WTC11 (cell line): Measurements from ENCODE around the gene LBHD1. TPM values are rescaled to one million over a fixed set of nuclear protein-coding genes. Genes with fewer than 3 reads are reported as not detected.

Source experiments
- ATAC-seq: fragments of 200-7000 bp; cut with Tn5 transposase; 2 replicates; pipeline ENCODE4 v1.10.0; 2021; ENCODE audit warnings: mild to moderate bottlenecking, moderate library complexity
- CTCF ChIA-PET: fragments of 300-600 bp; sonication (Branson Sonifier 250); formaldehyde crosslinking; loops from one replicate; lab custom pipeline; 2021; ENCODE audit warnings: antibody characterized with exemption; lab: Charles Lee
- POLR2A ChIA-PET: fragments of 350-600 bp; sonication (Branson Sonifier 250); formaldehyde crosslinking; loops from one replicate; lab custom pipeline; 2021; ENCODE audit warnings: antibody characterized with exemption; lab: Charles Lee
- DNase-seq: peaks from one replicate; pipeline ENCODE4 v3.0.0; 2021; ENCODE audit warnings: low spot score
- H3K27ac Mint-ChIP-seq: 2 replicates; pipeline ENCODE4 v1.8.0; 2021; ENCODE audit warnings: mixed read lengths
- H3K27me3 Mint-ChIP-seq: 2 replicates; pipeline ENCODE4 v1.8.0; 2021; ENCODE audit warnings: low read depth, mild to moderate bottlenecking, moderate library complexity, mixed read lengths
- H3K36me3 Mint-ChIP-seq: 2 replicates; pipeline ENCODE4 v1.8.0; 2021; ENCODE audit warnings: mixed read lengths
- H3K4me1 Mint-ChIP-seq: 2 replicates; pipeline ENCODE4 v1.8.0; 2022; ENCODE audit warnings: mixed read lengths
- H3K4me3 Mint-ChIP-seq: 2 replicates; pipeline ENCODE4 v1.8.0; 2021; ENCODE audit warnings: mild to moderate bottlenecking, moderate library complexity, mixed read lengths
- H3K9me3 Mint-ChIP-seq: 2 replicates; pipeline ENCODE4 v1.8.0; 2021; ENCODE audit warnings: mixed read lengths
- AR ChIP-seq: fragments of 250-450 bp; sonication (Bioruptor Pico); IDR thresholded peaks from 2 replicates; pipeline ENCODE4 v1.9.0; 2021; ENCODE audit warnings: mild to moderate bottlenecking
- ELF4 ChIP-seq: sonication (generic); formaldehyde crosslinking; IDR thresholded peaks from 2 replicates; pipeline ENCODE4 v1.8.1; 2022; ENCODE audit warnings: low read depth, mild to moderate bottlenecking, moderate library complexity, missing genetic modification reagents
- GABPB1 ChIP-seq: sonication (generic); formaldehyde crosslinking; IDR thresholded peaks from 2 replicates; pipeline ENCODE4 v1.8.1; 2023; ENCODE audit warnings: mild to moderate bottlenecking, missing genetic modification reagents
- HMGXB4 ChIP-seq: sonication (generic); formaldehyde crosslinking; IDR thresholded peaks from 2 replicates; pipeline ENCODE4 v1.8.1; 2023; ENCODE audit warnings: mild to moderate bottlenecking, moderate library complexity, missing genetic modification reagents
- JAZF1 ChIP-seq: fragments of 250-450 bp; sonication (Bioruptor Pico); IDR thresholded peaks from 2 replicates; pipeline ENCODE4 v1.9.0; 2021; ENCODE audit warnings: moderate library complexity, mild to moderate bottlenecking, inconsistent platforms
- PRDM15 ChIP-seq: sonication (generic); formaldehyde crosslinking; IDR thresholded peaks from 2 replicates; pipeline ENCODE4 v1.8.0; 2022; ENCODE audit warnings: missing genetic modification reagents
- RELA ChIP-seq: sonication (generic); formaldehyde crosslinking; IDR thresholded peaks from 2 replicates; pipeline ENCODE4 v1.8.1; 2022; ENCODE audit warnings: missing genetic modification reagents, mild to moderate bottlenecking, borderline replicate concordance
- RORB ChIP-seq: fragments of 250-450 bp; sonication (Bioruptor Pico); IDR thresholded peaks from 2 replicates; pipeline ENCODE4 v1.9.0; 2021; ENCODE audit warnings: mild to moderate bottlenecking
- SMAD4 ChIP-seq: sonication (generic); formaldehyde crosslinking; IDR thresholded peaks from 2 replicates; pipeline ENCODE4 v1.8.0; 2022; ENCODE audit warnings: mild to moderate bottlenecking, missing genetic modification reagents
- total RNA-seq: library from RNA; stranded (reverse); gene quantifications from 3 replicates; pipeline ENCODE4 v1.2.3, GENCODE V29; 2021
- TF ChIP-seq, protein P1 (sequence below): sonication (generic); formaldehyde crosslinking; IDR thresholded peaks from 2 replicates; pipeline ENCODE4 v1.8.0; 2022; ENCODE audit warnings: mild to moderate bottlenecking, missing genetic modification reagents
- TF ChIP-seq, protein P2 (sequence below): sonication (generic); formaldehyde crosslinking; IDR thresholded peaks from 2 replicates; pipeline ENCODE4 v1.8.1; 2022; ENCODE audit warnings: mild to moderate bottlenecking, moderate library complexity, missing genetic modification reagents
- TF ChIP-seq, protein P3 (sequence below): sonication (generic); formaldehyde crosslinking; IDR thresholded peaks from 2 replicates; pipeline ENCODE4 v1.8.0; 2022; ENCODE audit warnings: mild to moderate bottlenecking, missing genetic modification reagents
- TF ChIP-seq, protein P4 (sequence below): sonication (generic); formaldehyde crosslinking; IDR thresholded peaks from 2 replicates; pipeline ENCODE4 v1.8.0; 2023; ENCODE audit warnings: missing genetic modification reagents, mild to moderate bottlenecking, borderline replicate concordance

LBHD1 gene
- total RNA-seq, 1 experiment from 2014 or later: 4.2 TPM

DNA sequence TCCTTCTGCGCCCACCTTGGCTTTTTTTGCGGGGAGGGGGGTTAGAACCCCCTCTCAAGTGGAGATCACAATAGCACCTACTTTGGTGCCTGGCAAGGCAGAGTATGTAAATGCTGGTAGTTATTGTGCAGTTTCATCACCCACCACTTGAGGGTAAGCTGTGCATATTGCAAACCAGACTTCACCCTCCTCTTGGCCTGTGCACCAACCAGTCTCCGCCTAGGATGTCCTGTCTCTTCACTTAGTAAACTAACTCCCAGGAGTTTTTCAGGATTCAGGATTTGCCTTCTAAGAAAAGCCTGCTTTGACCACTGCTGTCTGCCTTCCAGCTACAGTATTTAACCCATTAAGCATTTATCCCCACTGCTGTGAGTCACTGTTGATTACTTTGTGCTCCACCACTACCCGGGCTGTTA is 8.8 kb upstream of the LBHD1 start:
- H3K27ac Mint-ChIP-seq: no peak overlapping the region
- peaks cover 19% of the 10 kb centered on the region for H3K36me3 Mint-ChIP-seq
- peaks cover 20% of the 10 kb centered on the region for H3K4me1 Mint-ChIP-seq
- H3K9me3 Mint-ChIP-seq: no peaks in the 10 kb centered on the region
- TF ChIP-seq GABPB1 (CRISPR knock-in tag) (peak; percentile 62; the same call in 1 of the 2 replicates), ELF4 (CRISPR knock-in tag) (no peak)
- TF ChIP-seq, all 79 proteins: peak for 1
- peak; percentile 58 for ATAC-seq
- CTCF ChIA-PET: interaction anchor here (0.6 to 3.6 kb wide), 15 partner anchors 9 to 286 kb away, joined by 3 to 21 read pairs (median 5); partner anchors contain the start of genes B3GAT3, BSCL2, C11orf98 and CSKMT
- no peaks in the 10 kb centered on the region for H3K27me3 Mint-ChIP-seq
- DNase-seq: no peak
- POLR2A ChIA-PET: interaction anchor here (0.8 to 1.3 kb wide), 2 partner anchors 28 to 89 kb away, joined by 3 read pairs; partner anchors contain the start of gene INTS5
- no peak overlapping the region for H3K4me3 Mint-ChIP-seq

GRCh38 chr11:62678770-62679696 is 7.0 kb upstream of the LBHD1 start, which contains the start of gene UBXN1:
Gene UBXN1 (minus strand): TSS chr11:62679073. CDS start chr11:62678923, 150 bp downstream.
- ChIA-PET POLR2A (interaction anchor here (0.6 to 1.3 kb wide), 4 partner anchors 11 to 132 kb away, joined by 3 to 6 read pairs (median 3); partner anchors contain the start of genes MTA2 and TUT1), CTCF (interaction anchor here (0.6 to 3.6 kb wide), 5 partner anchors 8 to 312 kb away, joined by 3 to 21 read pairs (median 3); partner anchors contain the start of genes HNRNPUL2, LBHD1, LRRN4CL and UQCC3)
- no peak for TF ChIP-seq SMAD4 (CRISPR knock-in tag)
- TF ChIP-seq, protein P1, sequence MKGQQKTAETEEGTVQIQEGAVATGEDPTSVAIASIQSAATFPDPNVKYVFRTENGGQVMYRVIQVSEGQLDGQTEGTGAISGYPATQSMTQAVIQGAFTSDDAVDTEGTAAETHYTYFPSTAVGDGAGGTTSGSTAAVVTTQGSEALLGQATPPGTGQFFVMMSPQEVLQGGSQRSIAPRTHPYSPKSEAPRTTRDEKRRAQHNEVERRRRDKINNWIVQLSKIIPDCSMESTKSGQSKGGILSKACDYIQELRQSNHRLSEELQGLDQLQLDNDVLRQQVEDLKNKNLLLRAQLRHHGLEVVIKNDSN (CRISPR knock-in tag): peak; percentile 99
- TF ChIP-seq HMGXB4 (CRISPR knock-in tag): peak; percentile 58; the same call in 1 of the 2 replicates
- TF ChIP-seq, protein P2, sequence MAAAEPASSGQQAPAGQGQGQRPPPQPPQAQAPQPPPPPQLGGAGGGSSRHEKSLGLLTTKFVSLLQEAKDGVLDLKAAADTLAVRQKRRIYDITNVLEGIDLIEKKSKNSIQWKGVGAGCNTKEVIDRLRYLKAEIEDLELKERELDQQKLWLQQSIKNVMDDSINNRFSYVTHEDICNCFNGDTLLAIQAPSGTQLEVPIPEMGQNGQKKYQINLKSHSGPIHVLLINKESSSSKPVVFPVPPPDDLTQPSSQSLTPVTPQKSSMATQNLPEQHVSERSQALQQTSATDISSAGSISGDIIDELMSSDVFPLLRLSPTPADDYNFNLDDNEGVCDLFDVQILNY (CRISPR knock-in tag): peak; percentile 72; the same call in 1 of the 2 replicates
- TF ChIP-seq PRDM15 (CRISPR knock-in tag): no peak
- no peak for TF ChIP-seq AR (CRISPR knock-in tag)
- no peak for TF ChIP-seq RELA (CRISPR knock-in tag)
- no peak for TF ChIP-seq JAZF1 (CRISPR knock-in tag)
- TF ChIP-seq, protein P3, sequence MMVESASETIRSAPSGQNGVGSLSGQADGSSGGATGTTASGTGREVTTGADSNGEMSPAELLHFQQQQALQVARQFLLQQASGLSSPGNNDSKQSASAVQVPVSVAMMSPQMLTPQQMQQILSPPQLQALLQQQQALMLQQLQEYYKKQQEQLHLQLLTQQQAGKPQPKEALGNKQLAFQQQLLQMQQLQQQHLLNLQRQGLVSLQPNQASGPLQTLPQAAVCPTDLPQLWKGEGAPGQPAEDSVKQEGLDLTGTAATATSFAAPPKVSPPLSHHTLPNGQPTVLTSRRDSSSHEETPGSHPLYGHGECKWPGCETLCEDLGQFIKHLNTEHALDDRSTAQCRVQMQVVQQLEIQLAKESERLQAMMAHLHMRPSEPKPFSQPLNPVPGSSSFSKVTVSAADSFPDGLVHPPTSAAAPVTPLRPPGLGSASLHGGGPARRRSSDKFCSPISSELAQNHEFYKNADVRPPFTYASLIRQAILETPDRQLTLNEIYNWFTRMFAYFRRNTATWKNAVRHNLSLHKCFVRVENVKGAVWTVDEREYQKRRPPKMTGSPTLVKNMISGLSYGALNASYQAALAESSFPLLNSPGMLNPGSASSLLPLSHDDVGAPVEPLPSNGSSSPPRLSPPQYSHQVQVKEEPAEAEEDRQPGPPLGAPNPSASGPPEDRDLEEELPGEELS (CRISPR knock-in tag): 0 out of 2 replicates have a peak, but pooled peaks have one; percentile 13
- no peak for TF ChIP-seq RORB
- TF ChIP-seq, protein P4, sequence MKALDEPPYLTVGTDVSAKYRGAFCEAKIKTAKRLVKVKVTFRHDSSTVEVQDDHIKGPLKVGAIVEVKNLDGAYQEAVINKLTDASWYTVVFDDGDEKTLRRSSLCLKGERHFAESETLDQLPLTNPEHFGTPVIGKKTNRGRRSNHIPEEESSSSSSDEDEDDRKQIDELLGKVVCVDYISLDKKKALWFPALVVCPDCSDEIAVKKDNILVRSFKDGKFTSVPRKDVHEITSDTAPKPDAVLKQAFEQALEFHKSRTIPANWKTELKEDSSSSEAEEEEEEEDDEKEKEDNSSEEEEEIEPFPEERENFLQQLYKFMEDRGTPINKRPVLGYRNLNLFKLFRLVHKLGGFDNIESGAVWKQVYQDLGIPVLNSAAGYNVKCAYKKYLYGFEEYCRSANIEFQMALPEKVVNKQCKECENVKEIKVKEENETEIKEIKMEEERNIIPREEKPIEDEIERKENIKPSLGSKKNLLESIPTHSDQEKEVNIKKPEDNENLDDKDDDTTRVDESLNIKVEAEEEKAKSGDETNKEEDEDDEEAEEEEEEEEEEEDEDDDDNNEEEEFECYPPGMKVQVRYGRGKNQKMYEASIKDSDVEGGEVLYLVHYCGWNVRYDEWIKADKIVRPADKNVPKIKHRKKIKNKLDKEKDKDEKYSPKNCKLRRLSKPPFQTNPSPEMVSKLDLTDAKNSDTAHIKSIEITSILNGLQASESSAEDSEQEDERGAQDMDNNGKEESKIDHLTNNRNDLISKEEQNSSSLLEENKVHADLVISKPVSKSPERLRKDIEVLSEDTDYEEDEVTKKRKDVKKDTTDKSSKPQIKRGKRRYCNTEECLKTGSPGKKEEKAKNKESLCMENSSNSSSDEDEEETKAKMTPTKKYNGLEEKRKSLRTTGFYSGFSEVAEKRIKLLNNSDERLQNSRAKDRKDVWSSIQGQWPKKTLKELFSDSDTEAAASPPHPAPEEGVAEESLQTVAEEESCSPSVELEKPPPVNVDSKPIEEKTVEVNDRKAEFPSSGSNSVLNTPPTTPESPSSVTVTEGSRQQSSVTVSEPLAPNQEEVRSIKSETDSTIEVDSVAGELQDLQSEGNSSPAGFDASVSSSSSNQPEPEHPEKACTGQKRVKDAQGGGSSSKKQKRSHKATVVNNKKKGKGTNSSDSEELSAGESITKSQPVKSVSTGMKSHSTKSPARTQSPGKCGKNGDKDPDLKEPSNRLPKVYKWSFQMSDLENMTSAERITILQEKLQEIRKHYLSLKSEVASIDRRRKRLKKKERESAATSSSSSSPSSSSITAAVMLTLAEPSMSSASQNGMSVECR: 0 out of 2 replicates have a peak, but pooled peaks have one; percentile 72

More at GRCh38 chr11:62678770-62679696, 7.0 kb upstream of the LBHD1 start, which contains the start of gene UBXN1:
- ATAC-seq (peak; percentile 75), DNase-seq (peak; percentile 77)
- H3K36me3 Mint-ChIP-seq: peaks cover 26% of the 10 kb centered on the region
- peak within 1 kb of the TSS; percentile 90 for H3K27ac Mint-ChIP-seq
- H3K4me1 Mint-ChIP-seq: peaks cover 20% of the 10 kb centered on the region
- no peaks in the 10 kb centered on the region for H3K9me3 Mint-ChIP-seq
- no peaks in the 10 kb centered on the region for H3K27me3 Mint-ChIP-seq
- peak within 1 kb of the TSS; percentile 87 for H3K4me3 Mint-ChIP-seq
